GM21723 (cell line): ENCODE results near the gene NATD1.
"Not testable (repeated sequence)": the region's sequence is repeated elsewhere in the genome, so short reads cannot be mapped to it uniquely, and the experiment has no call there.

Source experiments
- ATAC-seq: cut with Tn5 transposase; IDR thresholded peaks from one replicate; pipeline ENCODE4 v1.9.1; 2021; ENCODE audit warnings: mild to moderate bottlenecking, moderate library complexity; ENCODE audit not compliant: unreplicated experiment

Gene NATD1

GRCh38 chr17:21194703-21195102 lies 58.5 kb downstream of the NATD1 start:
- ATAC-seq = no peak

- ATAC-seq = no peak
Observed at GRCh38 chr17:21194226-21194625, 59.0 kb downstream of the NATD1 start.

GRCh38 chr17:21193031-21193430 lies 60.2 kb downstream of the NATD1 start:
- ATAC-seq = no peak

- not testable (repeated sequence) for ATAC-seq
Observed at GRCh38 chr17:21192414-21192813, 60.8 kb downstream of the NATD1 start.

- ATAC-seq = no peak
Observed at GRCh38 chr17:21191698-21192097, 61.5 kb downstream of the NATD1 start.

GRCh38 chr17:21190078-21190477 lies 63.1 kb downstream of the NATD1 start:
- no peak for ATAC-seq

GRCh38 chr17:21189361-21189760 lies 63.8 kb downstream of the NATD1 start:
- no peak for ATAC-seq
